GM12875 (cell line): ENCODE measurements around the gene ZNF182.
"Not testable (repeated sequence)": the region's sequence is repeated elsewhere in the genome, so short reads cannot be mapped to it uniquely, and the experiment has no call there.

Source experiments
- H3K4me3 ChIP-seq: one replicate; pipeline ENCODE4 v1.5.1; 2011; ENCODE audit warnings: low read depth, low read length, control low read depth
- CTCF ChIP-seq: IDR thresholded peaks from 2 replicates; pipeline ENCODE4 v1.5.1; 2011; ENCODE audit warnings: low read depth, mild to moderate bottlenecking, control low read depth, inconsistent platforms, low read length, moderate library complexity, borderline replicate concordance; ENCODE audit not compliant: insufficient read depth

The ZNF182 gene

GRCh38 chrX:47976254-47977151, 27.3 kb downstream of the ZNF182 start:
- no peak for TF ChIP-seq CTCF
- H3K4me3 ChIP-seq: no peak overlapping the region

GRCh38 chrX:47973235-47973634, 30.6 kb downstream of the ZNF182 start:
- no peak overlapping the region for H3K4me3 ChIP-seq
- TF ChIP-seq CTCF: no peak

GRCh38 chrX:47965526-47965925, 38.3 kb downstream of the ZNF182 start:
- H3K4me3 ChIP-seq: not testable (repeated sequence)

GRCh38 chrX:47961830-47962229, 42.0 kb downstream of the ZNF182 start:
- not testable (repeated sequence) for H3K4me3 ChIP-seq

GRCh38 chrX:47960406-47960805, 43.4 kb downstream of the ZNF182 start:
- no peak overlapping the region for H3K4me3 ChIP-seq
- TF ChIP-seq CTCF: no peak

GRCh38 chrX:47958761-47959342, 44.9 kb downstream of the ZNF182 start:
- no peak overlapping the region for H3K4me3 ChIP-seq
- 0 out of 2 replicates have a peak, but pooled peaks have one; percentile 21 for TF ChIP-seq CTCF

- H3K4me3 ChIP-seq: not testable (repeated sequence)
Observed at GRCh38 chrX:47958206-47958605, 45.6 kb downstream of the ZNF182 start.

GRCh38 chrX:47956016-47956415, 47.8 kb downstream of the ZNF182 start:
- no peak for TF ChIP-seq CTCF
- no peak overlapping the region for H3K4me3 ChIP-seq

- H3K4me3 ChIP-seq: not testable (repeated sequence)
Observed at GRCh38 chrX:47955295-47955694, 48.5 kb downstream of the ZNF182 start.
